ENCODE data around the gene PCDHGA6.
"Not testable (repeated sequence)": the region's sequence is repeated elsewhere in the genome, so short reads cannot be mapped to it uniquely, and the experiment has no call there.

PCDHGA6 gene

GRCh38 chr5:141330299-141331080, 43.2 kb upstream of the PCDHGA6 start, which contains the start of gene PCDHGA1:
Gene PCDHGA1 (plus strand): TSS chr5:141330514.
- H3K79me2 ChIP-seq (ENCODE audit: low read length): no peaks in the 10 kb centered on the region
- no peaks in the 10 kb centered on the region for H3F3A ChIP-seq (ENCODE audit: insufficient read depth, low read length)
- H3K36me3 ChIP-seq (replicated peaks; ENCODE audit: insufficient read depth, low read length): no peaks in the 10 kb centered on the region
- peak; percentile 74 for TF ChIP-seq CTCF (IDR thresholded peaks at IDR 0.05; ENCODE audit: low read length)
- TF ChIP-seq EZH2phosphoT487 (IDR thresholded peaks at IDR 0.05; ENCODE audit: low read length): no peak
- no peak for TF ChIP-seq EZH2 (optimal IDR thresholded peaks at IDR 0.05; ENCODE audit: low read depth, low read length)
- DNase-seq: peak; percentile 70
- H3K4me2 ChIP-seq (ENCODE audit: low read depth, low read length): peak within 1 kb of the TSS; percentile 75
- peak within 1 kb of the TSS; percentile 59 for H3K4me3 ChIP-seq (ENCODE audit: low read length)
- peak within 1 kb of the TSS; percentile 73 for H2AFZ ChIP-seq (ENCODE audit: low read length)
- H3K9me2 ChIP-seq (replicated peaks; ENCODE audit: insufficient read depth, low read length): no peaks in the 10 kb centered on the region
- no peak within 1 kb of the TSS for H3K27ac ChIP-seq (ENCODE audit: low read length)
- H3K27me3 ChIP-seq (replicated peaks; ENCODE audit: insufficient read depth, low read length): 0 out of 2 replicates have a peak, but pooled peaks cover 6% of the 10 kb centered on the region
- H3K4me1 ChIP-seq (ENCODE audit: low read length): no peaks in the 10 kb centered on the region
- peak within 1 kb of the TSS; percentile 34; the same call in 1 of the 2 replicates for H3K9ac ChIP-seq (ENCODE audit: low read length)
- H3K9me3 ChIP-seq (replicated peaks; ENCODE audit: insufficient read depth, low read length): no peaks in the 10 kb centered on the region
- H4K20me1 ChIP-seq (ENCODE audit: insufficient read depth, low read length): no peaks in the 10 kb centered on the region

- H3K4me2 ChIP-seq (ENCODE audit: low read depth, low read length); H3K9me2 ChIP-seq (replicated peaks; ENCODE audit: insufficient read depth, low read length); H3K79me2 ChIP-seq (ENCODE audit: low read length); H2AFZ ChIP-seq (ENCODE audit: low read length); H3K36me3 ChIP-seq (replicated peaks; ENCODE audit: insufficient read depth, low read length); H3K27ac ChIP-seq (ENCODE audit: low read length); H3K4me1 ChIP-seq (ENCODE audit: low read length); H3K9ac ChIP-seq (ENCODE audit: low read length); H3K9me3 ChIP-seq (replicated peaks; ENCODE audit: insufficient read depth, low read length); H4K20me1 ChIP-seq (ENCODE audit: insufficient read depth, low read length); DNase-seq; H3K4me3 ChIP-seq (ENCODE audit: low read length); H3F3A ChIP-seq (ENCODE audit: insufficient read depth, low read length); H3K27me3 ChIP-seq (replicated peaks; ENCODE audit: insufficient read depth, low read length): not testable (repeated sequence)
Measured at GRCh38 chr5:141332571-141332970, 41.1 kb upstream of the PCDHGA6 start.

- no peak within 1 kb of the TSS; the same call in 1 of the 2 replicates for H2AFZ ChIP-seq (ENCODE audit: low read length)
Measured at GRCh38 chr5:141338538-141339306, 35.0 kb upstream of the PCDHGA6 start, which contains the start of gene PCDHGA2. Gene PCDHGA2 (plus strand): TSS chr5:141338760.

GRCh38 chr5:141340781-141341354, 32.8 kb upstream of the PCDHGA6 start:
- H3K79me2 ChIP-seq (ENCODE audit: low read length); H4K20me1 ChIP-seq (ENCODE audit: insufficient read depth, low read length); H3F3A ChIP-seq (ENCODE audit: insufficient read depth, low read length); H3K27me3 ChIP-seq (replicated peaks; ENCODE audit: insufficient read depth, low read length); H3K9me3 ChIP-seq (replicated peaks; ENCODE audit: insufficient read depth, low read length); H3K27ac ChIP-seq (ENCODE audit: low read length); H3K4me2 ChIP-seq (ENCODE audit: low read depth, low read length); H3K36me3 ChIP-seq (replicated peaks; ENCODE audit: insufficient read depth, low read length); H2AFZ ChIP-seq (ENCODE audit: low read length); H3K4me1 ChIP-seq (ENCODE audit: low read length); DNase-seq; H3K9ac ChIP-seq (ENCODE audit: low read length); H3K4me3 ChIP-seq (ENCODE audit: low read length); H3K9me2 ChIP-seq (replicated peaks; ENCODE audit: insufficient read depth, low read length): not testable (repeated sequence)

More at GRCh38 chr5:141338538-141339306, 35.0 kb upstream of the PCDHGA6 start, which contains the start of gene PCDHGA2:
- Histone ChIP-seq H3K9ac (ENCODE audit: low read length) (no peak within 1 kb of the TSS), H3K4me1 (ENCODE audit: low read length) (no peaks in the 10 kb centered on the region), H4K20me1 (ENCODE audit: insufficient read depth, low read length) (no peaks in the 10 kb centered on the region), H3K4me2 (ENCODE audit: low read depth, low read length) (no peak within 1 kb of the TSS), H3K9me3 (replicated peaks; ENCODE audit: insufficient read depth, low read length) (no peaks in the 10 kb centered on the region), H3K27ac (ENCODE audit: low read length) (no peak within 1 kb of the TSS), H3K36me3 (replicated peaks; ENCODE audit: insufficient read depth, low read length) (no peaks in the 10 kb centered on the region), H3K27me3 (replicated peaks; ENCODE audit: insufficient read depth, low read length) (0 out of 2 replicates have a peak, but pooled peaks cover 7% of the 10 kb centered on the region), H3K4me3 (ENCODE audit: low read length) (peak within 1 kb of the TSS; percentile 7; the same call in 1 of the 2 replicates), H3K79me2 (ENCODE audit: low read length) (no peaks in the 10 kb centered on the region), H3F3A (ENCODE audit: insufficient read depth, low read length) (no peaks in the 10 kb centered on the region), H3K9me2 (replicated peaks; ENCODE audit: insufficient read depth, low read length) (no peaks in the 10 kb centered on the region)
- peak; percentile 37 for DNase-seq
- no peak for TF ChIP-seq EZH2 (optimal IDR thresholded peaks at IDR 0.05; ENCODE audit: low read depth, low read length)
- TF ChIP-seq EZH2phosphoT487 (IDR thresholded peaks at IDR 0.05; ENCODE audit: low read length): no peak
- TF ChIP-seq CTCF (IDR thresholded peaks at IDR 0.05; ENCODE audit: low read length): peak; percentile 49
